GM18511 (cell line): ENCODE results near the gene SETD1A.
"Not testable (repeated sequence)": the region's sequence is repeated elsewhere in the genome, so short reads cannot be mapped to it uniquely, and the experiment has no call there.

ENCODE experiments used
- ATAC-seq: cut with Tn5 transposase; IDR thresholded peaks from one replicate; pipeline ENCODE4 v1.9.1; 2021; ENCODE audit warnings: mild to moderate bottlenecking, moderate library complexity; ENCODE audit not compliant: unreplicated experiment

SETD1A gene

DNA sequence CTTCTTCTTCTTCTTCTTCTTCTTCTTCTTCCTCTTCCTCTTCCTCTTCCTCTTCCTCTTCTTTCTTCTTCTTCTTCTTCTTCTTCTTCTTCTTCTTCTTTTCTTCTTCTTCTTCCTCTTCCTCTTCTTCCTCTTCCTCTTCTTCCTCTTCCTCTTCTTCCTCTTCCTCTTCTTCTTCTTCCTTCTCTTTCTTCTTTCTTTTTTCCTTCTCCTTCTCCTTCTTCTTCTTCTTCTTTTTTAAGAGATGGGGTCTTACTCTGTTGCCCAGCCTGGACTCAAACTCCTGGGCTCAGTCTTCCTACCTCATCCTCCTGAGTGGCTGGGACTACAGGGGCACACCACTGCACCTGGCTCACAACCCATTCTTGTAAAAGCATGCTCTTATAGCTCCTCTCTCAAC is 55.7 kb downstream of the SETD1A start:
- not testable (repeated sequence) for ATAC-seq

DNA sequence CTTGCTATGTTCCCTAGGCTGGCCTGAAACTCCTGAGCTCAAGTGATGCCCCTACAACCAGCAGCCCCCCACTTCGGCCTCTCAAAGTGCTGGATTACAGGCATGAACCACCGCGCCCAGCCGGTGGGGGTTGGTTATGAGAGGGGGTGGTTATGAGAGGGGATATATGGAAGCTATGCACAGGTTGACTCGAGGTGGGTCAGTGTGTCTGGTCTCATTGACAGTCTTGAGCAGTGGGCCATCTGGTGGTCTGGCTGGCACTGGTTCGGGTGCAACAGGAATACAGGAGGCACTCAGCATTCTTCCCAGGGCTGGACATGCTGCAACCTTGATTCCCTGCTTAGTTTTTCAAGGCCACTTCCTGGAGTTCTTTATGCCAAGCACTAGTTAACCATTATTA is 58.5 kb downstream of the SETD1A start:
- ATAC-seq, result no peak

DNA sequence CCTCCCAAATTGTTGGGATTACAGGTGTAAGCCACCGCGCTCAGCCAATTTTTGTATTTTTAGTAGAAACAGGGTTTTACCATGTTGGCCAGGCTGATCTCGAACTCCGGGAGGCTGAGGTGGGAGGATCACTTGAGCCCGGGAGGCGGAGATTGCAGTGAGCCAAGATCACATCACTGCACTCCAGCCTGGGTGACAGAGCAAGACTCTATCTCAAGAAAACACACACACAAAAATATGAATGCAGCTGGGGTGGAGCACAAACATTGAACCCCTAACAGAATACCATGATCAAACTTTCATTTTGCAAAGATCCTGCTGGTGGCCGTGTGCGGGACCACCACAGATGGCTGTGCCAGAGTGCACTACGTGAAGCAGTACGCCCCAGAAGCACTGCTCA is 60.2 kb downstream of the SETD1A start:
- ATAC-seq, result not testable (repeated sequence)

GRCh38 chr16:31020536-31020935 is 63.0 kb downstream of the SETD1A start:
- ATAC-seq, result no peak

- ATAC-seq, result no peak
These were observed 65.1 kb downstream of the SETD1A start for GRCh38 chr16:31022544-31023251.

DNA sequence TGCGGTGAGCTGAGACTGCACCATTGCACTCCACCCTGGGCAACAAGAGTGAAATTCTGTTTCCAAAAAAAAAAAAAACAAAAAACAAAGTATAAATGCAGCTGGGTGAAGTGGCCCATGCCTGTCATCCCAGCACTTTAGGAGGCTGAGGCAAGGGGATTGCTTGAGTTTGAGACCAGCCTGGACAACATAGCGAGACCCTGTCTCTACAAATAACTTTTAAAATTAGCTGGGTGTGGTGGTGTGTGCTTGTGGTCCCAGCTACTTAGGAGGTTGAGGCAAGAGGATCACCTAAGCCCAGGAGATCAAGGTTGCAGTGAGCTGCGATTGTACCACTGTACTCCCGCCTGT is 65.7 kb downstream of the SETD1A start:
- no peak for ATAC-seq

GRCh38 chr16:31023627-31024226 is 66.2 kb downstream of the SETD1A start:
- no peak for ATAC-seq

DNA sequence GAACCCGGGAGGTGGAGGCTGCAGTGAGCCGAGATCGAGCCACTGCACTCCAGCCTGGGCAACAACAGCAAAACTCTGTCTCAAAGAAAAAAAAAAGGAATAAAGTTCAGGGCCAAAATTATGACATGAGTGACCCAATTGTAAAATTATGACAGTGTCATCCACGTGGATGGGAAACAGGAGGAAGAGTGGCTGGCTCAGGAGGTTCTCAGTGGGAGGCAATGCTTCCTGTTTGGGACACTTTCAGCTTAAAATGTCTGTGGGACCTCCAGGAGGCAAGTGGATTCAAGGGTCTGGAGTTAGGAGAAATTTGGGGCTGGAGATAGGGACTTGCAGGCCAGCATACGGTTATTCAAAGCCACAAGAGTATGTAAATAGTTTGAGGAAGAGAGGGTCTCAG is 67.8 kb downstream of the SETD1A start:
- no peak for ATAC-seq

DNA sequence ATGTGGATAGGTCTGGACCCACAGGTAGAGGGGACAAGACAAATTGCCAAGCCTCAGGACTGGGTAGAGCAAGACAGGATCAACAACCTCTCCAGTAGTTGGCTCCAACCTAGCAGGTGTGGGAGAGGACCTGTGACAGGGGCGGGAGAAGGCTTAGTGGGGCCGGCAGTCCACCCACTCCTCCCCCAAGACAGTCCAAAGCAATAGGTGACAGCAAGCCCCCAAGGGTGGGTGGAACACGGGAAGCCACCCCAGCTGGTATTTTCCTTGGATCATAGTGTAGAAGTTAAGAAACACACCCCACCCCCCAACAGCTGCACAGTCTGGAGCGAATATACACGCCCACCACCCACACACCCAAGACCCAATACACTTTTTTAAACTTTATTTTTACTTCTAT is 71.7 kb downstream of the SETD1A start:
- no peak for ATAC-seq

DNA sequence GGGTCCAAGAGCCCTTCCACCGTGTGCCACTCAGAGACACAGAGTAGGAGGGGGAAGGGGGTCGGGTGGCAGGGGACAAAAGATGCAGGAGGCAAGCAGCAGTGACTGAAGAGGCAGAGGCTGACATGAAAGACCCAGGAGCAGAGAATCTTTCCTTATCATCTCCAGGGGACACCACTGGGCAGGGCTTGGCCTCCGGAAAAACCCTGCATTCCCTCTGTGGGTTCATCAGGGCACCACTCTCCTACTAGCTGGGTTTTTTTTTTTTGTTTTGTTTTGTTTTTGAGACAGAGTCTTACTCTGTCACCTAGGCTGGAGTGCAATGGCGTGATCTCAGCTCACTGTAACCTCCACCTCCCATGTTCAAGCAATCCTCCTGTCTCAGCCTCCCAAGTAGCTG is 73.7 kb downstream of the SETD1A start:
- ATAC-seq, result no peak

- peak; percentile 85 for ATAC-seq
These were observed 75.5 kb downstream of the SETD1A start, which contains the start of gene STX4 for GRCh38 chr16:31032736-31033708. TSS of gene STX4 (plus strand) at chr16:31033558. CDS start at chr16:31033806, 248 bp downstream.

GRCh38 chr16:31033709-31034492 is 76.3 kb downstream of the SETD1A start:
- ATAC-seq, result peak; percentile 52
